ENCODE data around the gene CLCA2.

CLCA2 gene

DNA sequence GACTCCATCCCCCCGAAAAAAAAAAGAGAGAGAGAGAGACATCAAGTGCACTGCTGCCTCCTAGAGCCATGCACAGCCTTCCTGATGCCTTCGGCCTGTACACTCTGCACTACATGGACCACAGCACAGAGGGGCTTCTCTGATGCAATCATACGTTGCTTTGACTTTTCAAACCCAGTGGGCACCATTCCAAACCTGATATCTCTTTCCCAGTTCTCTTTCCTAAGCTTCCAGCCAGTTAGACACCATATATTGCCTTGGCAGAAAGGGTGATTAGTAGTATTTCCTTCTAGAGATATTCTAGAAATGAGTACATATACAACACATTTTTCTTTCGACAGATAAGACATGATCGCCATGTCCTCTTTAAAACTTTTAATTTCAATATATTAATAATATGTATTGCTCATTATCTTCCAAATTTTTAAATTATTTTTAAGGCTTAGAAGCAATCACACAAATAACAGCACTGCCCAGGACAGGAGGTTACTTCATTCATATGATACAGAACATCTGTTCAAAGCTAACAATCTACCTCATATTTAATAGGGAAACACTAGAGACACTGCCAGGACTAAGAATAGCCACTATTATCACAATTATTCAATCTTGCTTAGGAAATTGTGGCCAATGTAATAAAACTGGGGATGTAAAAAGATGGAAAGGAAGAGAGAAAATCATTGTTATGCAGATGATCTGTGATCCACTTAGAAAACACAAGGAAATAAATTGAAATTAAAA, 54.6 kb downstream of the CLCA2 start:
- DNase-seq = no peak

DNA sequence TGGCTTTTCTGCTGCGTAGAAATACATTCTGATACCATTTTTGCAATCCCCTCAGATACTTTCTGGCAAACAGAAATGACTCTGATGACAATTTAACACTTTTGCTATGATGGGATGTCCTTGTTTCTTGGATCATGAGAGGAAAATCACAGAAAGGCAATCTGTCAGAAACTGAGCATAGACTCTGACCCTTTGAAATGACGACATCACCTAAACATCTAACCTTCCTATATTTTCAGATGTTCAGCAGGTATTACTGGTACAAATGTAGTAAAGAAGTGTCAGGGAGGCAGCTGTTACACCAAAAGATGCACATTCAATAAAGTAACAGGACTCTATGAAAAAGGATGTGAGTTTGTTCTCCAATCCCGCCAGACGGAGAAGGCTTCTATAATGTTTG, 58.0 kb downstream of the CLCA2 start:
- no peak for DNase-seq

DNA sequence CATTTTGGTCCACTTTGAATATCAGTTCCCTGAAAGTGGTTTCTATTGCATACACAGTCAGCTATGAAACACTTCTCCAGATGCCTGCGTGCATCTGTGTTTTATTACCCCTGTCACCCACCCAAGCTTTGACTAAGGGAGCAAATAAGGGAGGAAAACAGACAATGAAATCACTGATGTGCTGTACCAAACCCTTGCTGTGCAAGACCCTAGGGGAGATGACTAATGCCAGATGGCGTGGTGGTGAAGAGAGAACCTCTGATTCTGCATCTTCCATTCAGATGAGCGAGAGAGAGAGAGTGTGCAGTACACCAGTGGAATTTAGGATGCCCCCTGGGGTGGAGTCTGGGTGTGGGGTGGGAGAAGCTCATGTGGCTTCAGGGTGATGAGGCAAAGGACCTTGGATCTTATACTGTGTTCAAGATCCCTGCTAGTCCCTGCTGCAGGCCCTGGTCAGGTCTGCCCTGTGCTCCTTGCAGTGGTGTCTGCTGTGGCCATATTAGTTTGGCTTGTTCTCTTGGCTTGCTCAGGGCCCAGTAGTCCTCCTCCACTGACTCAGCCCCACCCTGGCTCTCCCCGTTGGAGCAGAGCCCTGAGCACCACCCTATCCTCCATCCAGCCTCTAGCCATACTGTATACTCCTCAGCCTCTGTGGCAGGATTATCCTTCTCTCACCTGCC, 63.3 kb downstream of the CLCA2 start:
- no peak for DNase-seq

DNA sequence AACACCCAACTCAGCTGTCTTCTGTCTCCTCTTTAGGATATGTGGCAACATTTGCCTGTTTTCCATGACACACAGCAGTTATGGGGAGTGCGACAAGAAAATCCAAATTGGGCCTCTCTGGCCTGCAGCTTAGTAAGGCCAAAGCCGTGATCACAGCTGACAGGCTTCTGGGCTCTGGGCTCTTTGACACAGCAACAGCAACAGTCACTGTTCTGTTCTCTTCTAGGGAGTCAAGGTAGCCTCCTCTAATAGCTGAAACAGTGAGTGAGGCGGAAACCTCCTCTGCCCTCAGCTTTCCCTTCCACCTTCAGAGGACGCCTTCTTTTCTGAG, 63.8 kb downstream of the CLCA2 start:
- no peak for DNase-seq

DNA sequence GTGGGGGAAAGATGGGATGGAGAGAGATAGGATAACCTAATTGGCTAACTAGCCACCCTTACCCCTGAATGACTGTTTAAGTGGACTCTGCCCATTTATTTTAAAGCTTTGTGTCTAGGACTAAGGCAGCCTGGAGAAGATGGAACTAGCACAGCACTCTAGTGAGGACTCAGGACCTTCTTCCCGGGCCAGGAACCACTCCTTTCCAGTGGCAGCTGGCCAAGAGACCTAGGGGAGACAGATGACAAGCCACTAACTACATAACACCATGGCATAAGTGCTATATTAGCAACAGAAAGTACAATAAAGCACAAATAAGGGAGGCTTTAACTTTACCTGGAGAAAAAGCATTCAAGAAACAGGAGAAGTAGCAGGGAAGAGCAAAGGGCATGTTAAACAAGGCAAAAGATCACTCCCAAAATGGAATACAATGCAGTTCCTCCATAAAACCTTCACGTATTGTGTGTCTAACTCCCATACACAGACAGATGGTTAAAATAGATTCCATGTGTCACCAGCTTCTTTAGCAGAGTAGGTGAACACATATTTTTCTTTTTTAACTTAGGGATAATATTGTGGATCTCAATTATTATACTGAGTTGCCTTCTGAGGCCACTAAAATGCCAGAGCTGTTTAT, 65.4 kb downstream of the CLCA2 start:
- no peak for DNase-seq

DNA sequence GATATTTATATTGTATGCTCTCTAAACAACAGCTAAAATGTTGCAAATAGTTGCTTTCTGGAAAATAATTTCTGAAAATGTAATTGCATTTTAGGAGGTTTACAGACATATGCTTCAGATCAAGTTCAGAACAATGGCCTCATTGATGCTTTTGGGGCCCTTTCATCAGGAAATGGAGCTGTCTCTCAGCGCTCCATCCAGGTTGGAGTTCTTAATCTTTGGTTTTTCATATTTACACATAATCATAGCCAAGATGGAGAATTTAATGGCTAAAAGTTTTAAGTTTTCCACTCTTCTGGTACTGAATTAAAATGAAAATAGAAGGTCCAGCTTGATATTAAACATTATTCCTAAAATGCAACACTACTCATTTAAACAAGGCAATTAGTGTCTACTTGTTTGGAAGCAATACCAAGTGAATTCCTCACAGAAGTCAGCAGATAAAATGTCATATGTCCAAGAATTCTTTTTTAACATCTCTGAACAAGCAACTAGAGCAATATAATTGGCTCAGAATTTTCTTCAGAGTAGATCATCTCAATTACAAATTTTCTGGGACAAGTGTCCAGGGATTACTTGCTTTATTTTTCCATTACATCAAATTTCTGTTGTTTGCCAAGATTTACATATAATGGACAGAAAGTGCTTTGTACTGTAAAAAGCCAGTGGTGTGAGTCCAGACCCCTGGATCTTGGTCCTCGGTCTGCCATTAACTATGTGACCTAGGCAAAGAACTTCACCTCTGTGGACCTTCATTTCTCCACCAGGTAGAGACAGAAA, 67.4 kb downstream of the CLCA2 start:
- DNase-seq = no peak

DNA sequence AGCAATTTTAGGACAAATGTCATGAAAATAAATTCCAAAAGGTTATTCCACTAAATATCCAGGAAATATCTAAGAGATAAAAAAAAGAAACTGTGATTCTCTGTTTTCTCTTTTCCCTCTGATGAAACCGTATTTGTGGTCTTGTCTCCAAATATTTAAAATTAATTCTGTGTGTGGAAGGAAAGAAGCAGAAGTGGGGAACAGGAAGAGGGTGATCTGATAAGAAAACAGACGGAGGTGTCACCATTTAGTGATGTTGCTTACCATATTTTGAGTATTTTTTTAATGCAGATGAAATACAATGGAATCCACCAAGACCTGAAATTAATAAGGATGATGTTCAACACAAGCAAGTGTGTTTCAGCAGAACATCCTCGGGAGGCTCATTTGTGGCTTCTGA, 74.3 kb downstream of the CLCA2 start:
- DNase-seq = no peak

DNA sequence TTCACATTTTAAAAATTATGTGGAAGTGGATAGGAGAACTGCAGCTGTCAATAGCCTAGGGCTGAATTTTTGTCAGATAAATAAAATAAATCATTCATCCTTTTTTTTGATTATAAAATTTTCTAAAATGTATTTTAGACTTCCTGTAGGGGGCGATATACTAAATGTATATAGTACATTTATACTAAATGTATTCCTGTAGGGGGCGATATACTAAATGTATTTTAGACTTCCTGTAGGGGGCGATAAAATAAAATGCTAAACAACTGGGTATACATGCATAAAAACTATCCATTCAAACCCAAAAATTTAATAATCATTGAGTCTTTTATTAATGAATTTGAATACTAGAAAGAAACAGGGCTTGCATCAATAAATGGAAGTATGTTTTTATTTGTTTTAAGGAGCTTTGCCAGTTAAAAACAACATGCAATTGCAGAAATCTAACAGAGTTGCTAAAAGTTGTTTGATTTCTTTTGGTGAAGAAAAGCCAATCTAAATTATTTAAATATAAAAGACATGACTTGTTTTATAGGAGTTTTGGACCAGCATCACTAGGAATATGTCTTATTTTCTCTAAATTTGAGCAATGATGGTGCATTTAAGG, 76.1 kb downstream of the CLCA2 start:
- peak; percentile 66 for DNase-seq

DNA sequence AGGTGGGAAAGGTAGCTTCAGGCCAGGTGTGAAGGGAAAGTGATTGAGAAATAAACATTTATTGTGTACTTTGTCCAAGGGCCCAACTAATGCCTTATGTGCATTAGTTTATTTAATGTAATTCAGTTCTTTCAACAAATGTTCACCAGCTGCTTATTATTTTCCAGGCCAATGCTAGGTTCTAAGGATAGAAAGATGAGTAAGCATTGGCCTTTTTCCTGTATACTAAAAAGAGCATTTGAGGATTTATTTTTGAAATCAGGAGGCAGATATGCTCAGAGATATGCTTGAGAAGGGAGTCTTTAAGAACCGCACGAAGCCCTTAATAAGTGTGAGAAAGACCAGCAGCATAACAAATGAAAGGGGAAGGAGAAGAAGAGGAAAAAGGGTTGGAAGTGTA, 76.7 kb downstream of the CLCA2 start:
- no peak for DNase-seq

DNA sequence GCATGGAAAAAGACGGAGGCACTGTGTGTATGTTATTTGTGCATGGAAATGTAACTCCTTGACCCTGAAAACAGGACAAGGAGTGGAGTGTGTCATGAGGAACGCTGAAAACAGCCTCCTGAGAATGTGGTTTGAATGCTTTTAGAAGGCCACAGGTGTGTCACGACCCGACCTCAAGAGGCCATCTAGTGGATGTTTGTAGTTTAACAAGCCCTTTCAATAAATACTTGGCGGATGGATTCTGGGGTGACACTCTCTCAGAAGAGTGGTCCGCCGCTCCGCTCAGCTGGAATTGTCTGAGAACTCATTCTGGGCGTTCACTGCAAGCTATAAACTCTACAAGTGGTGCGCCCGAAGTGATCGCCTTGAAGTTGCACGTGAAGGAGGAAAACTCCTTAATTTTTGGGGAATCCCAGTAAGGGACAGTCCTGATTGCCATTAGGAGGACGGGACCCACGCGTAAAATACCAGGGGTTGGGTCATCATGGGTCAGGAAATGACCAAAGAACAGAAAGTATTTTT, 78.2 kb downstream of the CLCA2 start:
- peak; percentile 32 for DNase-seq

DNA sequence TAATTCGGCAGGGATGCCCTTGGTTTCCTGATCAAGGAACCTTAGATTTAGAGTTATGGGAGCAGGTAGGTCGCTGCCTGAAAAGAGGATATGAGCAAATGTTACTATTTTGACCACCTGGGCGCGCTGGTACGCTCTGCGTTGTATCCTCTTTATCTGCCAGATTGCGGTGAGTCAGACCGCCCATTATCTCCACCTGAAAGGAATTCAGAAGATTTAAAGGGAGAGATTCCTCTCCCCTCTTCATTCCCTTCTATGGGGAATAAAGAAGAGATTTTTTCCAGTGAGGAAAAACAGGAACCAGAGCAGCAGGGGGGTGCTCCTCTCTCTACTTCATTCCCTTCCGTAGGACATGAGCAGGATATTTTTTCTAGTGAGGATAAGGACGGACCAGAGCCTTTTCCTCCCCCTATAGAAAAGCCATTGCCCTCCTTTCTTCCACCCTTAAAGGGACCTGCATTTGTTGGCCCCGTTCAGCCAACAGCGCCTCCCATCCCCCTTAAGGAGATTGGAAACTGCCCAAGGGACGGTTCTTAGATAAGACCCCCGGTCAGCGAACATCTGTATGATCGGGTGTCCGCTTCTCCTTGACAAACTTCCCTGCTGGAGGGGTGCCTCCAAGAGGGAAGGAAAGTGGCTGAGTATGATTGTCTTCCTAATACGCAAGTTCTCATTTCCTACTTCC, 78.9 kb downstream of the CLCA2 start:
- no peak for DNase-seq

DNA sequence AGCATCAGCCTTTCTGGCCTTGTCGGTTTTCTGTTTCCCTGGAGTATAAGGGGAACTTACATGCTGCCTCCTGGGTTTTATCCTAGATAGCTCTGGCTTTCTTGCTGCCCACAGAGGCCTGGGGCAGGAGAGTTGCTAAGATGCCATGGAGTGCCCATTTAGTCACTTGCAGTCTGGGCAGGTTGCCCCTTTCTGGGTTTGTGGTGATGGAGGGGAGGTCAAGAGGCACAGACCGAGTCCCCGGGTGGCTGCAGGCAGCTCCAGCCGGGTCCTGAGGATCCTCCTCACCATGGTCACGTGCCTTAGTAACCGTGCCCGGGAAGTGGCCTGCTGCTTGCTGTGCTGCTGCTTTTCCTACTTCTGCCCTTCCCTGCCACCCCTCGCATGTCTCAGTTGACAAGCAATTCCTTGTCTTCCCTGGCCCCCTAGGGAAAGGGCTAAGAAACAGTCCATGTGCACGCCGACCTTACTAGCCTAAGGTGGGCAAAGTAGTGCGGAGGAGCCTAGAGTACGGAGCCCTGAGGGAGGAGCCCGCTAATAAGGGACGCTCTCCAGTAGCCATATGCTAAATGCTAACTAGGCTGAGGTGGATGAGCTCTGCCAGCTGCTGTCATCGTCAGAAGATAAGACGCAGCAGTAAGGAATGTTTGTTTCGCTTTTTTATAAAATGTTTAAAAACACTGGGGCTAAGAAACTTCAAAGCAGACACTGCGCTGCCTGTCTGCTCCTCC, 79.6 kb downstream of the CLCA2 start:
- DNase-seq = no peak

DNA sequence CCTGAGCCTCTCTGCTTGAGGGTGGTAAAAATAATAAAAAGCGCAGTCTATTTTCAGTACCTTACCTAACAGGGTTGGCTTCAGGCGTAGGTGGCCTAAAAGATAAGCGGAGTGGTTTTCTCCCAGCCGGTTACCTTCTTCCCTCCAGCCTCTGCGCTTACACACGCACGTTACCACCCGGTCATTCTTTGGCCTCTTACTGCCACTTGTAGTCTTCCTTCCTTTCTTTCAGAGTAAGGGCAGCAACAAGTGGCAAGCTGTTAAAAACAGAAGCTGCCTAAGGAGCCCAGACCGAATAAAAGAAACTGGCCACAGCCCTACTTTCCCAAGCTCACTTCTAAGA, 80.1 kb downstream of the CLCA2 start:
- no peak for DNase-seq

DNA sequence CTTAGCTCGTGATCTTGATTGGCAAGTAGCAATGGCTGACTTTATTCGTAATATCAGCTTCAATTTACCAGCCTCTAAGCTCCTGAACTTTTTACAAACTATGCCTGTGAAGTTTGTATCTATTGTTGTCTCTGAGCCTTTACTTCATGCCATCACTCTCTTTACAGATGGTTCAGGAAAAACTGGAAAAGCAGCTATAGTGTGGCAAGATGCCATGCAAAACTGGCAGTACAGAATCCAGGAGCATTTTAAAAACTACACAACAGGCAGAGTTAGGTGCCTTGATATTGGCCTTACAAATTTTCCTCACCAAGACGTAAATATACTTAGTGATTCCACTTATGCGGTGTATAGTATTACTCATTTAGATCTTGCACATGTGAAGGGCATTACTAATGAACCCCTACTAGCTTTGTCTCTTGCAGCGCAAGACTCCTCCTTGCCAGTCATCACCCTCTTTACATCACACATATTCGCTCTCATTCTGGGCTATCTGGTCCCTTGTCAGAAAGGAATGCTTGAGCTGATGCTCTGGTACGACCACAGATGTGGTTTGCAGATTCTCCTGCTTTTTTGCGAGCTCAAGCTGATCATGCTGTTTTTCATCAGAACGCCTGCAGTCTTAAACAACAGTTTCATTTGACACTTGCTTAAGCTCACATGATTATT, 81.1 kb downstream of the CLCA2 start:
- DNase-seq = no peak

DNA sequence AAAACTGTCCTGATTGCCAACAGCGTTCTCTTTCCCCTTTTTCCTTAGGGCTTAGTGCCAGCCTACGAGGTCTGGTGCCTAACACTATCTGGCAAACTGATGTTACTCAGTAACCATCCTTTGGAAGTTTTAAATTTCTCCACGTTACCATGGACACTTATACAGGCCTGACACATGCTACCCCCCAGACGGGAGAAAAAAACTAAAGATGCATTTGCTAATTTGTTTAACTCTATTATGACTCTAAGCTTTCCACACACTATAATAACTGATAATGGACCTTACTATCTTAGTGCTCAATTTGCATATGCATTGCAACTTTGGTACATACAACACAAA, 81.6 kb downstream of the CLCA2 start:
- no peak for DNase-seq
